HT-29 (cell line): ENCODE results near the gene SAMD9. TPM values are rescaled to one million over a fixed set of nuclear protein-coding genes. Genes with fewer than 3 reads are reported as not detected.
A peak's percentile ranks its signal among the peaks of the same experiment; 100 is the strongest.
"Not testable (repeated sequence)": the region's sequence is repeated elsewhere in the genome, so short reads cannot be mapped to it uniquely, and the experiment has no call there.

Source experiments
- DNase-seq: peaks from one replicate; pipeline ENCODE4 v3.0.0-alpha.2; 2015; ENCODE audit warnings: low spot score
- total RNA-seq: library from RNA; depleted of rRNA; stranded (reverse); fragments of >200 nt; shearing (Covaris generic); gene quantifications from 2 replicates; pipeline ENCODE4 v1.2.3, GENCODE V29; 2014; rRNA removed

SAMD9 gene
- 8.3 and 8.5 TPM in 2 replicates for total RNA-seq

- DNase-seq: peak; percentile 89
Observed at GRCh38 chr7:93117852-93118530, at the start of gene SAMD9. TSS of gene SAMD9 (minus strand) at chr7:93117979. CDS start at chr7:93106097, 11,882 bp downstream.

GRCh38 chr7:93165447-93165846 lies 47.7 kb upstream of the SAMD9 start:
- DNase-seq: no peak

- DNase-seq: no peak
Observed at GRCh38 chr7:93164766-93165165, 47.0 kb upstream of the SAMD9 start.

GRCh38 chr7:93161181-93161762 lies 43.5 kb upstream of the SAMD9 start:
- no peak for DNase-seq

GRCh38 chr7:93160410-93160809 lies 42.6 kb upstream of the SAMD9 start:
- DNase-seq: peak; percentile 44

DNA sequence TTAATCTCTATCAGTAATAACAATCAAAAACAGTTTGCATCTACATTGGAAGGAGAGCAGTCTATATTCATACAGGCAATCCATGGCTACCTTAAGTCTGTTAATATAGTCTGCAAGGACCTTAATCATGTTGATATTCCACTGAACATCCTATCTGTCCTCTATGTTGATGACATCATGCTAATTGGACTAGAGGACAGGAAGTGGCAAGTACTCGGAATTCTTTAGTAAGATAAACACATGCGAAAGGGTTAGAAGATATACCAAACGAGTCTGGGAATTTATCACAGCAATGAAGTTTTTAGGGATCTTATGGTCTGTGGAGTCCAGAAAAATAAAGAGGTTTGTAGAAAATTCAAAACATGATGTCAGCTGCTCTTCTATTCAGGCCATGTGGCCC lies 41.7 kb upstream of the SAMD9 start:
- no peak for DNase-seq

GRCh38 chr7:93156884-93157283 lies 39.1 kb upstream of the SAMD9 start:
- DNase-seq: no peak

DNA sequence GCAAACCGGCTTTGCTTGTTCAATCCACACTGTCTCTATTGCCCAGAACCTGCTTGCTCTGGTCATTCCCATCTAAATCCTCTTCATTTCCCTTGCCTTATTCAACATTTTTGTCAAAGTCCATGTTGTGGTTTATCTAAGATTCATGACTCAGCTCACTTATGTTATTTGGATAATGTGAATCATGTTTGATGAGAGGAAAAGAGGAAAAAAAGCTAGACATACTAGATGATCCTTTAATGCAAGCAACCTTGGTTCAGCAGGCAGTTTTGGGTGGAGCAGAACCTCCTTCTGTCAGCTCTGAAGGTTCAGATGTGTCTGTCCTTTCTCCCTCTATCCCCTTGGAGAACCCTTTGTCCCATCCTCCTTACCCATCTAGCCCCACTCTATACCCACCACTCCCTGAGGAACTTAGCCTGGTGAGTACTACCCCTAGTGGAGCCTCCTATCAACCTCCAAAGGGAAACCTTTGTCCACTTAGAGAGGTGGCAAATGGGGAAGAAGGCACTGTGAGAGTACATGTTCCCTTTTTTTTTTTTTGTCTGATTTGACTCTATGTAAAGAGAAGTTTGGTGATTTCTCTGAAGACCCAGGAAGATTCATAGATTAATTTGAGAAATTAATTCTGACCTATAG lies 32.5 kb upstream of the SAMD9 start:
- peak; percentile 31 for DNase-seq

DNA sequence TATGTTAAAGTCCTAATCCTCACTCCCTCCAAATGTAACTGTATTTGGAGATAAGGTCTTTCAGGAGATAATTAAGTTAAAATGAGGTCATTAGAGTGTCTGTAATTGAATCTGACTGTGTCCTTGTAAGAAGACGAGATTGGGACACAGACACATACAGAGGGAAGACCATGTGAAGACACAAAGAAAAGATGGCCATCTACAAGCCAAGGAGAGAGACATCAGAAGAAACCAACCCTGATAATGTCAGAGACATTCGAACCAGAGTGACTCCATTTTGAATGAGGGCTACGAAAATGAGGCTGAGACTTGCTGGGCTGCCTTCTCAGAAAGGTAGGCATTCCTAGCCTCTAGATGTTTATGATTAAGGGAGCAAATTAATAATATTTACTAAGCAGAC lies 30.9 kb upstream of the SAMD9 start:
- no peak for DNase-seq

DNA sequence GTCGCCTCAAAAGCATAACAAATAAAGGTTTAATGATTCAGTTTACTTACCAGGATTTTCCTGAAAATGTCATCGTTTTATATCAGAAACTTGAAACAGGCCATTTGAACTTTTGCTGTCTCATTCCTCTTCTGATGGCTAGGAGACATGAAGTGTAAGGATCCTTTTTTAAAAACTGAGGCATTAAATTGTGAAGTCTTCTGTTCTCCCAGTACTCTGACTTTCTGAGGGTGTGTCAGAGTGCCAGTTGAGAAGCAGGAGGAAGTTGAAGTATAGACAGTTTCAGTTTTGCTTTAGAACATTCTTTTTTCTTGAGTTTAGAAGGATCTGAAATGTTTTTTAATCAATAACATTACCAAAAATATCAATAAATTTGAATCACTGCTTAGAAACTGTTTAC lies 30.4 kb upstream of the SAMD9 start, which contains the start of gene SAMD9L:
SAMD9L (minus strand) TSS at position 242 of the 400 bp plus-strand sequence. CDS start 12,414 bp downstream, outside the sequence.
- DNase-seq: no peak

GRCh38 chr7:93147363-93147762 lies 29.6 kb upstream of the SAMD9 start:
- no peak for DNase-seq

GRCh38 chr7:93146472-93147141 lies 28.8 kb upstream of the SAMD9 start:
- DNase-seq: no peak

DNA sequence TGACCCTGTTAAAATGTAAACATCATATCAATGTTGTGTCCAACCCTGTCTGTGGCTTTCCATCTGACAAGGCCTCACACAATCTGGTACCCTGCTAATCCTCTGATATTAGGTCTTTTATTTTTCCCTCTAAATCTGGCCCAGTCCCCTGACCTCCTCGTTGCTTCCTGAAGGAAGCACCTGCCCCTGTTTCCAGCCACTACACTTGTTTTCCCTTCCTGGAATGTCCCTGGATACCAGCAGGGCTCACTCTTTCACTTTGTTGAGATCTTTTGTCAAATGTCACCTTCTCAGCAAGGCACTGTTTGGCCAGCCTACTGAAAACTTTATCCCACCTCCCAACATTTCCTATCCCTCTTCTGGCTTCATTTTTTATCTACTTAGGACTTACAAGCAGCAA lies 28.3 kb upstream of the SAMD9 start:
- no peak for DNase-seq

DNA sequence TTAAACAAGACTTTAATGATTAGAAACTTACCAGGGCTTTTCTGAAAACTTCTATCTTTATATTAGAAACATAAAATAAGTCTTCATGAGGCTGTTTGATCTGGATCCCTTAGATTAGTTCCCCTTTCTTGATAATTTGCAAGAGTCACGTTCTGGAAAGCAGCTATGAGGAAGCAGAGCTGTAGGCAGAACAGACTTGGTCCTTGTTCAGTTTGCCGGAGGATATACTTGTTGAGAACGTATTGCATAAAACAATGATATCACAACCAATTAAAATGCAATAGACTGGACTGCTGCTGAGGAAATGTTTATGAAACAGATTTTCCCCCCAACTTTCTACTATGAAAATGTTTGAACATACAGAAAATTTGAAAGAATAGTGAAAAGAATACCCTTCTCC lies 27.6 kb upstream of the SAMD9 start:
- DNase-seq: no peak

DNA sequence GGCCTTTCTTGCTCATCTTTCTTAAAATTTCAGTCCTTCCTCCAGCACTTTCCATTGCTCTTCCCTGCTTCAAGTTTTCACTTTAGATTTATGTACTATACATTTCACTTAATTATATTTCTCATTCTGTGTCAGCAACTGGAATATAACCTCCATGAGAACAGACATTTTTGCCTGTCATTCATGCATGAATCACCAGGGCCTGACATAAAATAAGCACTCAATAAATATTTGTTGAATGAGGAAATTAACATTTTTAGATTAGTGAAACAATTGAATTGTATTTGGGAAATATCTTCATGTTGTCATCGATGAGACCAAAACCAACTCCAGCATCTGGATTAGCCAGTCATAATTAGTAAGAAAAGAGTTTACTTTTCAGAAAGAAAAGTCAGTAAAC lies 24.3 kb upstream of the SAMD9 start:
- no peak for DNase-seq

DNA sequence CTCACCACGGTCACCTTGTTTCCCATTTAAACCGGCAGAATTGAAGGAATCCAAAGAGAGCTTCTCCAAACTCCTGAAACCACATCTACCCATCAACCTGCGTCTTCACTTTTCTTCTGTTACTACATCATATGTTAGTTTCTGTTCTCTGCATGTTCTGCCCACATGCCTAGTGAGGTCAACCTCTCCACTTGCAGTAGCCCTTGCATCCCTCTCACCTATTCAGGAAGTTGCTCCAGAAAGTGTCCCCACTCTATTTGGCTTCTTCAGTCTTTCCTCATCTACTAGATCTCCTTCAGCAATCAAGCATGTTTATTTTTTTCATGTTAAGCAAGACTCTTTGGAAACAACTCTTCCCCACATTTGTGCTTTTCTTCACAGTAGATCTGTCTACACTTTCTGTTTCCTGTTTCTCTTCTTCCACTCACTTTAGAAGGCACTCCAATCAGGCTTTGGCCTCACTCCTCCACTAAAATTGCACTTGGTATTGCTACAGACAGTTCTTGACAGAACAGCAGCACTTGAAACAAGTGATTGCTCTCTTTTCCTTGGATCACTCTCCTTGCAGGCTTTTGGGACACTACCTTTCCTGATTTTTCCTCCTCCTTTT lies 22.9 kb upstream of the SAMD9 start:
- DNase-seq: no peak

DNA sequence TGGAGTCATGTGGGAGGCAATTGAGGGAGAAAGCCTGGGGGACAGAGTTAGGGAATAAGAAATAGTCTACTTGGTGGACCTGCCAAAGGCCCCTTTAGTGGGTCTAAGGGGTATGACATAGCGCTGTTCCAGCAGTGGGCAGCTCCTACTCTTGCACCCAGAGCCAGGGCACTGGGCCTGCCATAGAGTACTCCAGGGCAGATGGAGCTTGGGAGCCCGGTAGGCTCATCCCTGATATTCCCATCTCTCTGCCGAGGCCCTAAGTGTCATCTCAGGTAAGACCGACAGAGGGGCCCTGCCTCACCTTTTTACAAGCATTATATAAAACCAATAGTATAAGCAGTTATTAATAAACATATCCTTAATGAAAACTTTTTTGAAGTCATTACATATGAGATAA lies 20.8 kb upstream of the SAMD9 start:
- DNase-seq: no peak

GRCh38 chr7:93133005-93133404 lies 15.2 kb upstream of the SAMD9 start:
- no peak for DNase-seq

- no peak for DNase-seq
Observed at GRCh38 chr7:93132216-93132615, 14.4 kb upstream of the SAMD9 start.

GRCh38 chr7:93126954-93127353 lies 9.2 kb upstream of the SAMD9 start:
- not testable (repeated sequence) for DNase-seq

- not testable (repeated sequence) for DNase-seq
Observed at GRCh38 chr7:93123532-93123931, 5.8 kb upstream of the SAMD9 start.
